GM18867 (cell line): ENCODE results near the gene TREM2.

ENCODE experiments used
- ATAC-seq: cut with Tn5 transposase; IDR thresholded peaks from one replicate; pipeline ENCODE4 v1.9.1; 2021; ENCODE audit warnings: mild to moderate bottlenecking, moderate library complexity; ENCODE audit not compliant: unreplicated experiment

The TREM2 gene

GRCh38 chr6:41184761-41185160 lies 21.8 kb upstream of the TREM2 start:
- no peak for ATAC-seq

GRCh38 chr6:41182069-41183034 lies 19.4 kb upstream of the TREM2 start:
- peak; percentile 75 for ATAC-seq

GRCh38 chr6:41181566-41181965 lies 18.6 kb upstream of the TREM2 start:
- ATAC-seq = no peak

- ATAC-seq = no peak
These were observed 16.2 kb upstream of the TREM2 start for GRCh38 chr6:41179163-41179562.

- ATAC-seq = no peak
These were observed 14.8 kb upstream of the TREM2 start for GRCh38 chr6:41177695-41178094.

- no peak for ATAC-seq
These were observed 14.4 kb upstream of the TREM2 start for GRCh38 chr6:41177287-41177686.

- no peak for ATAC-seq
These were observed 13.3 kb upstream of the TREM2 start for GRCh38 chr6:41176189-41176588.

- no peak for ATAC-seq
These were observed 12.2 kb upstream of the TREM2 start for GRCh38 chr6:41175084-41175483.

GRCh38 chr6:41174610-41175009 lies 11.7 kb upstream of the TREM2 start:
- ATAC-seq = no peak

- ATAC-seq = no peak
These were observed 9.0 kb upstream of the TREM2 start for GRCh38 chr6:41171908-41172307.

- no peak for ATAC-seq
These were observed 7.7 kb upstream of the TREM2 start for GRCh38 chr6:41170547-41171160.

GRCh38 chr6:41167173-41167963 lies 4.5 kb upstream of the TREM2 start:
- ATAC-seq = no peak

- no peak for ATAC-seq
These were observed 1.7 kb upstream of the TREM2 start for GRCh38 chr6:41164551-41165120.

- ATAC-seq = no peak
These were observed 452 bp upstream of the TREM2 start for GRCh38 chr6:41163419-41163717.

GRCh38 chr6:41161851-41162552 lies 914 bp downstream of the TREM2 start:
- ATAC-seq = no peak

GRCh38 chr6:41161380-41161779 lies 1.5 kb downstream of the TREM2 start:
- ATAC-seq = no peak

GRCh38 chr6:41160933-41161332 lies 2.0 kb downstream of the TREM2 start:
- no peak for ATAC-seq

- no peak for ATAC-seq
These were observed 3.4 kb downstream of the TREM2 start for GRCh38 chr6:41159415-41160082.

- ATAC-seq = no peak
These were observed 5.6 kb downstream of the TREM2 start for GRCh38 chr6:41157323-41157722.

- no peak for ATAC-seq
These were observed 6.1 kb downstream of the TREM2 start for GRCh38 chr6:41156771-41157170.
